Liver (tissue), 9 donors: ENCODE measurements around the gene ZWINT. TPM values are rescaled to one million over a fixed set of nuclear protein-coding genes. Genes with fewer than 3 reads are reported as not detected.

Experiments used
- DNase-seq: peaks from one replicate; pipeline ENCODE4 v3.0.0-alpha.2; 2017; ENCODE audit warnings: low spot score
- H3K27ac ChIP-seq, 2 donors: one replicate each; pipeline ENCODE4 v1.7.0; 2013; ENCODE audit warnings: inconsistent platforms in 2 of 2, low read length in 2 of 2, control low read depth in 1 of 2, low read depth in 1 of 2, mild to moderate bottlenecking in 1 of 2
- H3K27me3 ChIP-seq, 4 donors: one replicate each; pipeline versions ENCODE4 v1.6.1 to v1.7.0; 2013; ENCODE audit warnings: low read length in 3 of 4, inconsistent platforms in 1 of 4, mild to moderate bottlenecking in 1 of 4, moderate library complexity in 1 of 4; ENCODE audit not compliant: control insufficient read depth in 4 of 4, insufficient read depth in 4 of 4
- H3K36me3 ChIP-seq, 4 donors: one replicate each; pipeline versions ENCODE4 v1.6.1 to v1.7.0; 2013; ENCODE audit warnings: low read length in 3 of 4, mild to moderate bottlenecking in 3 of 4, low read depth in 1 of 4, moderate library complexity in 1 of 4; ENCODE audit not compliant: control insufficient read depth in 4 of 4, insufficient read depth in 3 of 4
- H3K4me1 ChIP-seq, 4 donors: one replicate each; pipeline versions ENCODE4 v1.6.1 to v1.7.0; 2013; ENCODE audit warnings: low read length in 3 of 4, mild to moderate bottlenecking in 3 of 4, moderate library complexity in 1 of 4; ENCODE audit not compliant: control insufficient read depth in 4 of 4, insufficient read depth in 4 of 4
- H3K4me3 ChIP-seq, 3 donors: one replicate each; pipeline versions ENCODE4 v1.6.1 to v1.7.0; 2013; ENCODE audit warnings: low read length in 3 of 3, control low read depth in 1 of 3, low read depth in 1 of 3, mild to moderate bottlenecking in 1 of 3
- H3K9ac ChIP-seq, 2 donors: one replicate each; pipeline ENCODE4 v1.7.0; 2013; ENCODE audit warnings: low read length in 2 of 2, mild to moderate bottlenecking in 2 of 2, moderate library complexity in 2 of 2, control low read depth in 1 of 2, low read depth in 1 of 2
- H3K9me3 ChIP-seq, 4 donors: one replicate each; pipeline versions ENCODE4 v1.6.1 to v1.7.0; 2013; ENCODE audit warnings: low read length in 3 of 4; ENCODE audit not compliant: control insufficient read depth in 4 of 4
- CTCF ChIP-seq: fragments of 150-350 bp; IDR thresholded peaks from 2 replicates; pipeline ENCODE4 v1.5.1; 2017; ENCODE audit warnings: improper control_type of control experiment, low read depth, low read length; ENCODE audit not compliant: missing input control
- EGR1 ChIP-seq, 2 donors: IDR thresholded peaks; 2 replicates each; pipeline ENCODE4 v1.6.1; 2016 to 2018; ENCODE audit warnings: antibody characterized with exemption in 2 of 2, low read depth in 2 of 2
- FOXA1 ChIP-seq: IDR thresholded peaks from 2 replicates; pipeline ENCODE4 v1.6.1; 2016; ENCODE audit warnings: antibody characterized with exemption
- FOXA2 ChIP-seq: IDR thresholded peaks from 2 replicates; pipeline ENCODE4 v1.6.1; 2016; ENCODE audit warnings: antibody characterized with exemption
- GABPA ChIP-seq, 2 donors: IDR thresholded peaks in 1 of 2; conservative IDR thresholded peaks in 1 of 2; 2 replicates each; pipeline ENCODE4 v1.6.1; 2016; ENCODE audit warnings: antibody characterized with exemption in 2 of 2, mild to moderate bottlenecking in 1 of 2, moderate library complexity in 1 of 2
- HNF4A ChIP-seq, 2 donors: conservative IDR thresholded peaks; 2 replicates each; pipeline ENCODE4 v1.6.1; 2016; ENCODE audit warnings: antibody characterized with exemption in 2 of 2, mild to moderate bottlenecking in 2 of 2
- JUND ChIP-seq, 2 donors: IDR thresholded peaks; 2 replicates each; pipeline ENCODE4 v1.6.1; 2016; ENCODE audit warnings: antibody characterized with exemption in 2 of 2
- RAD21 ChIP-seq, 2 donors: IDR thresholded peaks; 2 replicates each; pipeline ENCODE4 v1.6.1; 2016; ENCODE audit warnings: antibody characterized with exemption in 2 of 2, mild to moderate bottlenecking in 2 of 2
- REST ChIP-seq: IDR thresholded peaks from 2 replicates; pipeline ENCODE4 v1.6.1; 2016; ENCODE audit warnings: antibody characterized with exemption, mild to moderate bottlenecking
- SP1 ChIP-seq: IDR thresholded peaks from 2 replicates; pipeline ENCODE4 v1.6.1; 2018; ENCODE audit warnings: antibody characterized with exemption, mild to moderate bottlenecking
- YY1 ChIP-seq: IDR thresholded peaks from 2 replicates; pipeline ENCODE4 v1.6.1; 2016; ENCODE audit warnings: antibody characterized with exemption, mild to moderate bottlenecking
- WGBS: extraction: QIAGEN DNeasy Blood & Tissue Kit; methylation state at CpG from one replicate; pipeline ENCODE4 v1.1.7; 2013; 5-methylcytosine and 5-hydroxymethylcytosine counted together
- polyA plus RNA-seq, 2 donors: library from polyadenylated mRNA; stranded (reverse) in 1 of 2; unstranded in 1 of 2; fragments of 200-250 nt in 1 of 2; fragments of >200 nt in 1 of 2; fragmentation: Nextera tagmentation in 1 of 2; extraction: Ambion mirVana in 1 of 2; gene quantifications; one replicate each; pipeline versions ENCODE4 v1.2.1 to v1.2.3, GENCODE V29; 2013 to 2015
- total RNA-seq, 2 donors: library from RNA; depleted of rRNA; stranded (reverse); fragments of >200 nt; gene quantifications; one replicate each; pipeline ENCODE4 v1.2.3, GENCODE V29; 2014
- TF ChIP-seq, protein P1 (sequence below): IDR thresholded peaks from 2 replicates; pipeline ENCODE4 v1.6.1; 2016; ENCODE audit warnings: antibody characterized with exemption
- TF ChIP-seq, protein P2 (sequence below): IDR thresholded peaks from 2 replicates; pipeline ENCODE4 v1.6.1; 2016; ENCODE audit warnings: antibody characterized with exemption
- TF ChIP-seq, protein P3 (sequence below): IDR thresholded peaks from 2 replicates; pipeline ENCODE4 v1.6.1; 2016; ENCODE audit warnings: antibody characterized with exemption
- donor health status: healthy.
- donor health status: healthy.
- donor health status: healthy.
- donor health status: healthy.
- donor health status: healthy.

The ZWINT gene
- total and polyA plus RNA-seq, 4 donors, result 0.25 to 53.6 (median 5.5) TPM

- DNase-seq, result no peak
- Histone ChIP-seq H3K27ac (no peak overlapping the region), H3K36me3 (no peaks in the 10 kb centered on the region), H3K9me3 (peaks cover 3 to 16% (median 8%) of the 10 kb centered on the region in 4 donors), H3K4me1 (no peaks in the 10 kb centered on the region), H3K4me3 (no peak overlapping the region), H3K9ac (no peak overlapping the region), H3K27me3 (no peaks in the 10 kb centered on the region)
- TF ChIP-seq SP1 (no peak), REST (no peak), CTCF (no peak), YY1 (no peak), GABPA (IDR thresholded peaks at IDR 0.05 in 1 of 2, conservative IDR thresholded peaks at IDR 0.05 in 1 of 2) (no peak), JUND (IDR thresholded peaks at IDR 0.05) (no peak), EGR1 (IDR thresholded peaks at IDR 0.05; ENCODE audit: low read depth in 2 of 2) (no peak), RAD21 (IDR thresholded peaks at IDR 0.05) (no peak), FOXA2 (no peak), HNF4A (conservative IDR thresholded peaks at IDR 0.05) (no peak), FOXA1 (no peak)
- TF ChIP-seq, protein P1, sequence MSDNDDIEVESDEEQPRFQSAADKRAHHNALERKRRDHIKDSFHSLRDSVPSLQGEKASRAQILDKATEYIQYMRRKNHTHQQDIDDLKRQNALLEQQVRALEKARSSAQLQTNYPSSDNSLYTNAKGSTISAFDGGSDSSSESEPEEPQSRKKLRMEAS, result no peak
- TF ChIP-seq, protein P2, sequence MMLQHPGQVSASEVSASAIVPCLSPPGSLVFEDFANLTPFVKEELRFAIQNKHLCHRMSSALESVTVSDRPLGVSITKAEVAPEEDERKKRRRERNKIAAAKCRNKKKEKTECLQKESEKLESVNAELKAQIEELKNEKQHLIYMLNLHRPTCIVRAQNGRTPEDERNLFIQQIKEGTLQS, result no peak
- TF ChIP-seq, protein P3, sequence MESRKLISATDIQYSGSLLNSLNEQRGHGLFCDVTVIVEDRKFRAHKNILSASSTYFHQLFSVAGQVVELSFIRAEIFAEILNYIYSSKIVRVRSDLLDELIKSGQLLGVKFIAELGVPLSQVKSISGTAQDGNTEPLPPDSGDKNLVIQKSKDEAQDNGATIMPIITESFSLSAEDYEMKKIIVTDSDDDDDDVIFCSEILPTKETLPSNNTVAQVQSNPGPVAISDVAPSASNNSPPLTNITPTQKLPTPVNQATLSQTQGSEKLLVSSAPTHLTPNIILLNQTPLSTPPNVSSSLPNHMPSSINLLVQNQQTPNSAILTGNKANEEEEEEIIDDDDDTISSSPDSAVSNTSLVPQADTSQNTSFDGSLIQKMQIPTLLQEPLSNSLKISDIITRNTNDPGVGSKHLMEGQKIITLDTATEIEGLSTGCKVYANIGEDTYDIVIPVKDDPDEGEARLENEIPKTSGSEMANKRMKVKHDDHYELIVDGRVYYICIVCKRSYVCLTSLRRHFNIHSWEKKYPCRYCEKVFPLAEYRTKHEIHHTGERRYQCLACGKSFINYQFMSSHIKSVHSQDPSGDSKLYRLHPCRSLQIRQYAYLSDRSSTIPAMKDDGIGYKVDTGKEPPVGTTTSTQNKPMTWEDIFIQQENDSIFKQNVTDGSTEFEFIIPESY, result no peak
- 93% methylated on average over 7 of the region's 7 CpGs for WGBS
Measured at GRCh38 chr10:56370217-56371113, 9.4 kb upstream of the ZWINT start.
